Caco-2 (cell line): ENCODE data around the gene SNX6. TPM values are rescaled to one million over a fixed set of nuclear protein-coding genes. Genes with fewer than 3 reads are reported as not detected.

Experiments
- BruUV-seq: library from RNA; stranded (reverse); fragments of 400-500 nt; replicated peaks from 2 replicates; lab custom pipeline; 2021; lab: Mats Ljungman, UMichigan
- CTCF ChIA-PET: fragments of 300-600 bp; sonication (Branson Sonifier 250); formaldehyde crosslinking; loops from one replicate; lab custom pipeline; 2022; ENCODE audit warnings: antibody characterized with exemption; lab: Charles Lee
- POLR2A ChIA-PET: fragments of 300-600 bp; sonication (Branson Sonifier 250); formaldehyde crosslinking; loops from one replicate; lab custom pipeline; 2022; ENCODE audit warnings: antibody characterized with exemption; lab: Charles Lee
- DNase-seq, 2 experiments: peaks; one replicate each; pipeline versions ENCODE4 v3.0.0 to v3.0.0-alpha.2; 2020 to 2022
- H3K27me3 ChIP-seq: replicated peaks from 2 replicates; pipeline ENCODE4 v1.6.0; 2011; ENCODE audit warnings: low read length; ENCODE audit not compliant: control insufficient read depth, insufficient read depth
- H3K36me3 ChIP-seq: 2 replicates; pipeline ENCODE4 v1.5.1; 2011; ENCODE audit warnings: low read length; ENCODE audit not compliant: control insufficient read depth, insufficient read depth
- H3K4me1 ChIP-seq: fragments of 250-450 bp; sonication (Bioruptor Pico); 2 replicates; pipeline ENCODE4 v1.5.1; 2020; ENCODE audit warnings: mild to moderate bottlenecking
- H3K4me3 ChIP-seq: 2 replicates; pipeline ENCODE4 v1.5.1; 2011; ENCODE audit warnings: low read depth, mild to moderate bottlenecking, control low read depth, low read length
- H3K9me3 ChIP-seq: fragments of 250-450 bp; sonication (Bioruptor Pico); 2 replicates; pipeline ENCODE4 v1.5.1; 2020; ENCODE audit warnings: mild to moderate bottlenecking, moderate library complexity
- H3K27ac Mint-ChIP-seq: one replicate; pipeline ENCODE4 v1.8.0; 2022; ENCODE audit warnings: mixed read lengths; ENCODE audit not compliant: unreplicated experiment
- H3K27me3 Mint-ChIP-seq: one replicate; pipeline ENCODE4 v1.8.0; 2022; ENCODE audit warnings: mixed read lengths; ENCODE audit not compliant: insufficient read depth, unreplicated experiment
- H3K36me3 Mint-ChIP-seq: one replicate; pipeline ENCODE4 v1.8.0; 2022; ENCODE audit warnings: mild to moderate bottlenecking, mixed read lengths; ENCODE audit not compliant: insufficient read depth, unreplicated experiment
- H3K4me1 Mint-ChIP-seq: one replicate; pipeline ENCODE4 v1.8.0; 2022; ENCODE audit warnings: low read depth, mixed read lengths; ENCODE audit not compliant: unreplicated experiment
- H3K4me3 Mint-ChIP-seq: one replicate; pipeline ENCODE4 v1.8.0; 2022; ENCODE audit warnings: mild to moderate bottlenecking, moderate library complexity, mixed read lengths; ENCODE audit not compliant: unreplicated experiment
- H3K9me3 Mint-ChIP-seq: one replicate; pipeline ENCODE4 v1.8.0; 2022; ENCODE audit warnings: mixed read lengths; ENCODE audit not compliant: unreplicated experiment
- intact Hi-C: fragments of 100-400 bp; cut with micrococcal nuclease; formaldehyde crosslinking; loops from one replicate; pipeline ENCODE4 v1.10.0; 2022; ENCODE audit not compliant: unreplicated experiment
- total RNA-seq: library from RNA; stranded (reverse); gene quantifications from 2 replicates; pipeline ENCODE4 v1.2.3, GENCODE V29; 2022
- TF ChIP-seq, protein P1 (sequence below), 2 experiments: fragments of 200-600 bp in 1 of 2; IDR thresholded peaks; 1 replicate in 1 of 2; 2 replicates in 1 of 2; pipeline versions ENCODE4 v1.5.1 to v1.8.0; 2011 to 2022; ENCODE audit warnings: antibody characterized with exemption in 1 of 2, control low read depth in 1 of 2, inconsistent platforms in 1 of 2, low read depth in 1 of 2, low read length in 1 of 2, mild to moderate bottlenecking in 1 of 2, moderate library complexity in 1 of 2; ENCODE audit not compliant: insufficient read depth in 1 of 2, severe bottlenecking in 1 of 2, unreplicated experiment in 1 of 2

The SNX6 gene
- total RNA-seq, 1 experiment from 2014 or later, result 106 TPM

GRCh38 chr14:34614638-34615037 is 15.3 kb downstream of the SNX6 start:
- CTCF ChIA-PET, result no interaction called here
- H3K27me3 ChIP-seq, result no peaks in the 10 kb centered on the region
- no TSS peak for BruUV-seq
- no peaks in the 10 kb centered on the region for H3K27me3 Mint-ChIP-seq
- H3K36me3 ChIP-seq, result no peaks in the 10 kb centered on the region
- H3K4me3 ChIP-seq, result no peak overlapping the region
- no peak for DNase-seq
- no peaks in the 10 kb centered on the region for H3K9me3 Mint-ChIP-seq
- TF ChIP-seq, protein P1, sequence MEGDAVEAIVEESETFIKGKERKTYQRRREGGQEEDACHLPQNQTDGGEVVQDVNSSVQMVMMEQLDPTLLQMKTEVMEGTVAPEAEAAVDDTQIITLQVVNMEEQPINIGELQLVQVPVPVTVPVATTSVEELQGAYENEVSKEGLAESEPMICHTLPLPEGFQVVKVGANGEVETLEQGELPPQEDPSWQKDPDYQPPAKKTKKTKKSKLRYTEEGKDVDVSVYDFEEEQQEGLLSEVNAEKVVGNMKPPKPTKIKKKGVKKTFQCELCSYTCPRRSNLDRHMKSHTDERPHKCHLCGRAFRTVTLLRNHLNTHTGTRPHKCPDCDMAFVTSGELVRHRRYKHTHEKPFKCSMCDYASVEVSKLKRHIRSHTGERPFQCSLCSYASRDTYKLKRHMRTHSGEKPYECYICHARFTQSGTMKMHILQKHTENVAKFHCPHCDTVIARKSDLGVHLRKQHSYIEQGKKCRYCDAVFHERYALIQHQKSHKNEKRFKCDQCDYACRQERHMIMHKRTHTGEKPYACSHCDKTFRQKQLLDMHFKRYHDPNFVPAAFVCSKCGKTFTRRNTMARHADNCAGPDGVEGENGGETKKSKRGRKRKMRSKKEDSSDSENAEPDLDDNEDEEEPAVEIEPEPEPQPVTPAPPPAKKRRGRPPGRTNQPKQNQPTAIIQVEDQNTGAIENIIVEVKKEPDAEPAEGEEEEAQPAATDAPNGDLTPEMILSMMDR (IDR thresholded peaks at IDR 0.05; ENCODE audit: insufficient read depth in 1 of 2, low read depth in 1 of 2, low read length in 1 of 2, severe bottlenecking in 1 of 2, unreplicated experiment in 1 of 2), result no peak
- no peaks in the 10 kb centered on the region for H3K9me3 ChIP-seq
- no peaks in the 10 kb centered on the region for H3K4me1 ChIP-seq
- no peak overlapping the region for H3K4me3 Mint-ChIP-seq
- POLR2A ChIA-PET, result no interaction called here
- no peaks in the 10 kb centered on the region for H3K4me1 Mint-ChIP-seq
- no peak overlapping the region for H3K27ac Mint-ChIP-seq
- intact Hi-C loops, result no loop called here
- peaks cover 36% of the 10 kb centered on the region for H3K36me3 Mint-ChIP-seq

DNA sequence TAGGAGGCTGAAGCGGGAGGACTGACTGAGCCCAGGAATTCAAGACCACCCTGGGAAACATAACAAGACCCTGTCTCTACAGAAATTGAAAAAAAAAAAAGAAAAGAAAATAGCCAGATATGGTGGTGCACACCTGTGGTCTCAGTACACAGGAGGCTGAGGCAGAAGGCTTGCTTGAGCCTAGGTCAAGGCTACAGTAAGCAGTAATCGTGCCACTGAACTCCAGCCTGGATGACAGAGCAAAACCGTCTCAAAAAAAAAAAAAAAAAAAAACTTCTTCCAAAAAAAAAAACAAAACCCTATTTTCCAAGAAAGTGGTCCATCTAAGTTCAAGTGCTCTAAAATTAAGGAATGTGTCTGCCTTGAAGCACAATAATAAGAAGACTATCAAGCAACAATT is 19.8 kb downstream of the SNX6 start:
- Mint-ChIP-seq H3K4me1 (no peaks in the 10 kb centered on the region), H3K27ac (no peak overlapping the region), H3K4me3 (no peak overlapping the region), H3K27me3 (no peaks in the 10 kb centered on the region), H3K36me3 (peaks cover 58% of the 10 kb centered on the region), H3K9me3 (no peaks in the 10 kb centered on the region)
- ChIA-PET CTCF (no interaction called here), POLR2A (no interaction called here)
- Histone ChIP-seq H3K9me3 (no peaks in the 10 kb centered on the region), H3K4me3 (no peak overlapping the region), H3K27me3 (no peaks in the 10 kb centered on the region), H3K4me1 (no peaks in the 10 kb centered on the region), H3K36me3 (no peaks in the 10 kb centered on the region)
- intact Hi-C loops, result no loop called here
- BruUV-seq, result no TSS peak
- no peak for DNase-seq
- TF ChIP-seq, protein P1 (IDR thresholded peaks at IDR 0.05; ENCODE audit: insufficient read depth in 1 of 2, low read depth in 1 of 2, low read length in 1 of 2, severe bottlenecking in 1 of 2, unreplicated experiment in 1 of 2), result no peak

DNA sequence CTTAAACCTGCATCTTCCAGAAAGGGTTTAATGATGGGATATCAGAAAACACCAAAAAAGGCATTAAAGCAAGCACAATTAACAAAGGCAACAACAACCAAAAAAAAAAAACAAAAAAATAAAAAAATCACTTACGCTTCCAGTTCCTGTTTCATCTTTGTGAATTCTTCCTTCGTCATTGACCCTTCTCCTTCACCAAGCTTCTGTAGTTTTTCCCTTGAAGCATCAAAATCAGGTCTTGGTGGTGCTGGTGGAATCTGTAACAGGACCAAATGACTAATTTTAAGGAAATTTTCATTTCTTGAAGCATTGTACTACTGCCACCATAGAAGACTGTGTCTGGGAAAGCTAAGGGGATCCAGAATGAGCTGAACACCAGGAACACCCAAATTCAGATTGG is 24.5 kb downstream of the SNX6 start:
- no peak overlapping the region for H3K27ac Mint-ChIP-seq
- peaks cover 83% of the 10 kb centered on the region for H3K36me3 Mint-ChIP-seq
- H3K36me3 ChIP-seq, result no peaks in the 10 kb centered on the region; the same call in 1 of the 2 replicates
- H3K27me3 ChIP-seq, result no peaks in the 10 kb centered on the region
- ChIA-PET CTCF (no interaction called here), POLR2A (no interaction called here)
- TF ChIP-seq, protein P1 (IDR thresholded peaks at IDR 0.05; ENCODE audit: insufficient read depth in 1 of 2, low read depth in 1 of 2, low read length in 1 of 2, severe bottlenecking in 1 of 2, unreplicated experiment in 1 of 2), result no peak
- intact Hi-C loops, result no loop called here
- no peak overlapping the region for H3K4me3 Mint-ChIP-seq
- H3K9me3 Mint-ChIP-seq, result no peaks in the 10 kb centered on the region
- no peak overlapping the region for H3K4me3 ChIP-seq
- H3K4me1 Mint-ChIP-seq, result no peaks in the 10 kb centered on the region
- no peaks in the 10 kb centered on the region for H3K27me3 Mint-ChIP-seq
- no peaks in the 10 kb centered on the region for H3K9me3 ChIP-seq
- BruUV-seq, result no TSS peak
- no peaks in the 10 kb centered on the region for H3K4me1 ChIP-seq
- DNase-seq, result no peak
